ENCODE data around the gene ACE. TPM values are rescaled to one million over a fixed set of nuclear protein-coding genes. Genes with fewer than 3 reads are reported as not detected.

The ACE gene
- total and polyA plus RNA-seq, 12 donors, result 2.0 to 25.8 (median 12.0) TPM

DNA sequence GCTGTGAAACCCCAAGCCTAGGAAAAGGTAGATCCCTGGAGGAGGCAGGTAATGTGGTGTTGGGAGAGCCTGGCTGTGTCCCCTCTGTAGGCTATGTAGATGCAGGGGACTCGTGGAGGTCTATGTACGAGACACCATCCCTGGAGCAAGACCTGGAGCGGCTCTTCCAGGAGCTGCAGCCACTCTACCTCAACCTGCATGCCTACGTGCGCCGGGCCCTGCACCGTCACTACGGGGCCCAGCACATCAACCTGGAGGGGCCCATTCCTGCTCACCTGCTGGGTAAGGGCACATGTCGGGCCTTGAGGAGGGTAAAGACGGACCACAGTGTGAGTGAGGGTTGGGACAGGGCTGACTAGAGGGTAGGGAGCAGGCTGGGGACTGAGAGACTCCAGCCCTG is 12.0 kb downstream of the ACE start:
- Histone ChIP-seq H3K27ac (no peak overlapping the region), H3K27me3 (peaks cover 0 to 8% (median 0%) of the 10 kb centered on the region in 7 donors), H3K36me3 (peaks cover 0 to 91% (median 0%) of the 10 kb centered on the region in 9 donors), H3K4me3 (no peak overlapping the region), H3K9me3 (no peaks in the 10 kb centered on the region), H3K4me1 (no peaks in the 10 kb centered on the region)
- TF ChIP-seq, protein P1, sequence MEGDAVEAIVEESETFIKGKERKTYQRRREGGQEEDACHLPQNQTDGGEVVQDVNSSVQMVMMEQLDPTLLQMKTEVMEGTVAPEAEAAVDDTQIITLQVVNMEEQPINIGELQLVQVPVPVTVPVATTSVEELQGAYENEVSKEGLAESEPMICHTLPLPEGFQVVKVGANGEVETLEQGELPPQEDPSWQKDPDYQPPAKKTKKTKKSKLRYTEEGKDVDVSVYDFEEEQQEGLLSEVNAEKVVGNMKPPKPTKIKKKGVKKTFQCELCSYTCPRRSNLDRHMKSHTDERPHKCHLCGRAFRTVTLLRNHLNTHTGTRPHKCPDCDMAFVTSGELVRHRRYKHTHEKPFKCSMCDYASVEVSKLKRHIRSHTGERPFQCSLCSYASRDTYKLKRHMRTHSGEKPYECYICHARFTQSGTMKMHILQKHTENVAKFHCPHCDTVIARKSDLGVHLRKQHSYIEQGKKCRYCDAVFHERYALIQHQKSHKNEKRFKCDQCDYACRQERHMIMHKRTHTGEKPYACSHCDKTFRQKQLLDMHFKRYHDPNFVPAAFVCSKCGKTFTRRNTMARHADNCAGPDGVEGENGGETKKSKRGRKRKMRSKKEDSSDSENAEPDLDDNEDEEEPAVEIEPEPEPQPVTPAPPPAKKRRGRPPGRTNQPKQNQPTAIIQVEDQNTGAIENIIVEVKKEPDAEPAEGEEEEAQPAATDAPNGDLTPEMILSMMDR (IDR thresholded peaks at IDR 0.05), result no peak
- ATAC-seq, result no peak
- DNase-seq, result no peak
- intact Hi-C loops (cut with DNase I), result loop anchor here in 1 of 10 donors (10.0 kb wide), 1 partner anchor 1924 kb away; no protein-coding TSS in a partner anchor
- 94 to 96% methylated on average over 10 of the region's 10 CpGs for WGBS, 2 donors

DNA sequence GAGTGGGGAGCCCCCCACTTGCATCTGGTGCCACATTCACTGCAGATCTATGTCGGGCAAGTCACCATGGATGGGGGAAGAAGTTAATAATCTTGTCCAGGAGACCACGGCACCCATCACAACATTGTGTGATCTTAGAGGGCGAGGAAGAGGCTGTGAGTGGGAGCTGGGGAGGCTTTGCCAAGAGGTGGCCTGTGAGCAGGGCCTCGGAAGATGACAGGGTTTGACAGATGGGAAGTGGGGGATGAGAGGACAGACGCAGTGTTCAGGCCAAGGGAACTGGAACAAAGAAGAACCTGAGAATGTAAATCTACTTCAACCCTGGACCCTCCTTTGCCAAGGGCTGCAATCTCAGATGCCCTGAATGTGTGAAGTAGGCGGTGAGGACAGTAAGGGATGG is 12.4 kb downstream of the ACE start:
- TF ChIP-seq, protein P1 (IDR thresholded peaks at IDR 0.05), result no peak
- 83 to 84% methylated on average over 6 of the region's 6 CpGs for WGBS, 2 donors
- no peak overlapping the region for H3K4me3 ChIP-seq
- DNase-seq (no peak), ATAC-seq (no peak)
- H3K36me3 ChIP-seq, result peaks cover 0 to 89% (median 0%) of the 10 kb centered on the region in 9 donors
- H3K27me3 ChIP-seq, result peaks cover 0 to 8% (median 0%) of the 10 kb centered on the region in 7 donors
- intact Hi-C loops (cut with DNase I), result loop anchor here in 1 of 10 donors (10.0 kb wide), 1 partner anchor 1924 kb away; no protein-coding TSS in a partner anchor
- no peak overlapping the region for H3K27ac ChIP-seq
- no peaks in the 10 kb centered on the region for H3K4me1 ChIP-seq
- H3K9me3 ChIP-seq, result no peaks in the 10 kb centered on the region

DNA sequence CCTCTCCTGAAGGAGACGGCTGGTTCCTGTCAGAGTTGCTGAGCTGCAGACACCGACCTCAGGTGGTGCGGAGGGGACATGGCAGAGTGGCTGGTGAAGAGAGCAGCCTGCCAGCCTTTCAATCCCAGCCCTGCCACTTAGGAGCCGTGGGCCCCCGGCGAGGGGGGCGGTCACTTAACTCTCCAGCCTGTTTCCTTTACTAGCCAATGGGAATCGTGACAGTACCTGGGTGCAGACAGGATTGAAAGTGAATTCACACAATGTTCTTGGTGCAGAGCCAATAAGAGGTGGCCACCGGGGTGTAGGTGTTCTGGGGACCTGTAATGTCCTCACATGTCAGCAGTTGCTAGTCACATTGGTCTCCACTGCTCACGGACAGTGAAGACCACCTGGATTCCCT is 13.5 kb downstream of the ACE start:
- intact Hi-C loops (cut with DNase I), result loop anchor here in 1 of 10 donors (10.0 kb wide), 1 partner anchor 54 kb away; no protein-coding TSS in a partner anchor
- peaks cover 0 to 90% (median 0%) of the 10 kb centered on the region in 9 donors for H3K36me3 ChIP-seq
- no peak overlapping the region for H3K27ac ChIP-seq
- TF ChIP-seq, protein P1 (IDR thresholded peaks at IDR 0.05), result no peak
- H3K4me1 ChIP-seq, result no peaks in the 10 kb centered on the region
- WGBS, 2 donors, result 37 to 48% methylated on average over 10 of the region's 10 CpGs
- no peak overlapping the region for H3K4me3 ChIP-seq
- no peak for ATAC-seq
- no peaks in the 10 kb centered on the region for H3K9me3 ChIP-seq
- H3K27me3 ChIP-seq, result peaks cover 0 to 8% (median 0%) of the 10 kb centered on the region in 7 donors
- no peak for DNase-seq

DNA sequence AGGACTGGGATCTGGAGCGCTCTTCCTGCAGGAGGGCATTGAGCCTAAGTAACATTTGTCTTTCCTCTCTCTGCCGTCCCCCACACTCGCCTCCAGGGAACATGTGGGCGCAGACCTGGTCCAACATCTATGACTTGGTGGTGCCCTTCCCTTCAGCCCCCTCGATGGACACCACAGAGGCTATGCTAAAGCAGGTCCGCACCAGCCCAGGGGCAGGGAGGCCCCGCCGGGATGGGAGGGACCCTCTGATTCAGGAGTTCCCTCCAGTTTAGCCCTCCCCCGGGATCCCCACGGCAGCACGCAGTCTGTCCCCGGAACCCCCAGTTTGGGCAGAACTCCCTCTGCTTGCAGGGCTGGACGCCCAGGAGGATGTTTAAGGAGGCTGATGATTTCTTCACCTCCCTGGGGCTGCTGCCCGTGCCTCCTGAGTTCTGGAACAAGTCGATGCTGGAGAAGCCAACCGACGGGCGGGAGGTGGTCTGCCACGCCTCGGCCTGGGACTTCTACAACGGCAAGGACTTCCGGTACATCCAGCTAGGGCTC is 14.1 kb downstream of the ACE start:
- WGBS, 2 donors, result 83 to 89% methylated on average over 22 of the region's 22 CpGs
- intact Hi-C loops (cut with DNase I), result loop anchor here in 1 of 10 donors (10.0 kb wide), 1 partner anchor 54 kb away; no protein-coding TSS in a partner anchor

More for the DNA sequence above, 14.1 kb downstream of the ACE start:
- ATAC-seq (no peak), DNase-seq (no peak)
- H3K36me3 ChIP-seq, result peaks cover 0 to 90% (median 0%) of the 10 kb centered on the region in 9 donors
- no peak overlapping the region for H3K4me3 ChIP-seq
- no peaks in the 10 kb centered on the region for H3K9me3 ChIP-seq
- peaks cover 0 to 8% (median 0%) of the 10 kb centered on the region in 7 donors for H3K27me3 ChIP-seq
- TF ChIP-seq, protein P1 (IDR thresholded peaks at IDR 0.05), result no peak
- H3K4me1 ChIP-seq, result no peaks in the 10 kb centered on the region
- H3K27ac ChIP-seq, result no peak overlapping the region
